Activated naive CD4-positive, alpha-beta T cell treated with anti-CD3 and anti-CD28 coated beads, Interleukin-2, amount 50 U/mL, for 24 hours (primary cell): ENCODE data around the gene CASP8.

Experiments used
- H3K27ac Mint-ChIP-seq: one replicate; pipeline ENCODE4 v1.8.0; 2021; ENCODE audit warnings: mild to moderate bottlenecking, mixed read lengths
- H3K27me3 Mint-ChIP-seq: one replicate; pipeline ENCODE4 v1.8.0; 2021; ENCODE audit warnings: mixed read lengths
- H3K36me3 Mint-ChIP-seq: one replicate; pipeline ENCODE4 v1.8.0; 2021; ENCODE audit warnings: mixed read lengths
- H3K4me1 Mint-ChIP-seq: one replicate; pipeline ENCODE4 v1.8.0; 2021; ENCODE audit warnings: mixed read lengths
- H3K4me3 Mint-ChIP-seq: one replicate; pipeline ENCODE4 v1.8.0; 2021; ENCODE audit warnings: mild to moderate bottlenecking, mixed read lengths
- H3K9me3 Mint-ChIP-seq: one replicate; pipeline ENCODE4 v1.8.0; 2021; ENCODE audit warnings: mixed read lengths

Gene CASP8

DNA sequence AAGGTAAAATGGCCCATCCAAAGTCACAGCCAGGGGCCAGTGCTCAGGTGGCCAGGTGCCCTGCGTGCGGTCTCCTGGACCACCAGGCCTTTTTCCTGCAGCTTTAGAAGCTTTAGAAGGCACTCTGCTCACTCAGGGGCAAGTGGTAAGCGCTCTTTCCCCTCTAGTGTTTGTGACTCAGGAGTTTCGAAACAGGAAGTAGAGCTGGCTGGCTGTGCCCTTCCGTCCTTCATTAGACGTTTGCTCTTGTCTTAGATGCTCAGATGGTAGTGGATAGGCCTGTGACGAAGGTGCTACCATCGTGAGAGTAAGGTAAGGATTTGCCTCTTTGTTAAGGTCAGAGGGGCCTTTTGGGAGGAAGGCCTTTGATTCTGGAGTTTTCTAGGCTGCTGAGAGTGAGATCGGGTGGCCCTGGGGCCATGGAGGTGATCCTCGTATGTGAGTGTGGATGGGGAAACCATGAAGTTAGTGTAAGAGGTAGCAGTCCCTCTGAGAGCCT lies at the start of gene CASP8:
Gene CASP8, plus strand, starts transcription at position 235 of the 499 bp plus-strand sequence. CDS start 5,951 bp downstream, outside the sequence.
- Mint-ChIP-seq H3K36me3 (peaks cover 2% of the 10 kb centered on the region), H3K4me3 (peak within 1 kb of the TSS; percentile 91), H3K9me3 (no peaks in the 10 kb centered on the region), H3K27ac (peak within 1 kb of the TSS; percentile 96), H3K4me1 (peaks cover 82% of the 10 kb centered on the region), H3K27me3 (no peaks in the 10 kb centered on the region)

GRCh38 chr2:201215963-201216362 lies 44.4 kb upstream of the CASP8 start:
- peak overlapping the region; percentile 2 for H3K27ac Mint-ChIP-seq
- H3K27me3 Mint-ChIP-seq: no peaks in the 10 kb centered on the region
- H3K9me3 Mint-ChIP-seq: no peaks in the 10 kb centered on the region
- H3K4me3 Mint-ChIP-seq: no peak overlapping the region
- H3K4me1 Mint-ChIP-seq: peaks cover 36% of the 10 kb centered on the region
- H3K36me3 Mint-ChIP-seq: peaks cover 17% of the 10 kb centered on the region

GRCh38 chr2:201216918-201217317 lies 43.4 kb upstream of the CASP8 start:
- Mint-ChIP-seq H3K4me1 (peaks cover 45% of the 10 kb centered on the region), H3K27me3 (no peaks in the 10 kb centered on the region), H3K36me3 (peaks cover 15% of the 10 kb centered on the region), H3K27ac (peak overlapping the region; percentile 53), H3K9me3 (no peaks in the 10 kb centered on the region), H3K4me3 (no peak overlapping the region)

GRCh38 chr2:201218780-201219179 lies 41.6 kb upstream of the CASP8 start:
- H3K4me3 Mint-ChIP-seq: no peak overlapping the region
- no peaks in the 10 kb centered on the region for H3K9me3 Mint-ChIP-seq
- peak overlapping the region; percentile 48 for H3K27ac Mint-ChIP-seq
- H3K4me1 Mint-ChIP-seq: peaks cover 62% of the 10 kb centered on the region
- no peaks in the 10 kb centered on the region for H3K27me3 Mint-ChIP-seq
- peaks cover 15% of the 10 kb centered on the region for H3K36me3 Mint-ChIP-seq

- Mint-ChIP-seq H3K4me3 (no peak overlapping the region), H3K36me3 (peaks cover 15% of the 10 kb centered on the region), H3K27ac (peak overlapping the region; percentile 88), H3K4me1 (peaks cover 64% of the 10 kb centered on the region), H3K27me3 (no peaks in the 10 kb centered on the region), H3K9me3 (no peaks in the 10 kb centered on the region)
Observed at GRCh38 chr2:201219328-201220096, 40.8 kb upstream of the CASP8 start.

DNA sequence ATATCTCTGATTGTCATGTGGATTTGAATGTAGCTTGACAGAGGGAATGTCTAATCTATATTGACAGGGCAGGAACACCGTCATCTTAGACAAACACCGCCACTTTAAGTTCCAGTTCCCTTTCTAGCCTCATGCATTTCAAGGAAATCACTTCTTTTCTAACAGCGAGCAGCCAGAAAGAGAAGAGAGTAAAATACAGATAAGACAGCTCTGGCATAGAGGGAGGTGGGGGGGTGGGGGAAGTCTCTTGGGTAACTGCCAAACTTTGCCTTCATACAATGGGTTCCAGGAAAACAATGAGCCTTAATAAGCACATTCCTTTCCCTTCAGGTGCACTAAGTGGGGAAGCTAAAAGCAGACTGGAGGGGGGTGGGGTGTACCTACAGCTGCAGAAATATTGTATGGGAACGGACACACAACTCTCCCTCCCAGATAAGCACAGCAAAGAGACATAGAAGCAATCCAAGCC lies 40.2 kb upstream of the CASP8 start:
- Mint-ChIP-seq H3K4me3 (no peak overlapping the region), H3K9me3 (no peaks in the 10 kb centered on the region), H3K36me3 (peaks cover 14% of the 10 kb centered on the region), H3K27me3 (no peaks in the 10 kb centered on the region), H3K4me1 (peaks cover 68% of the 10 kb centered on the region), H3K27ac (peak overlapping the region; percentile 88)

GRCh38 chr2:201223089-201224073 lies 37.0 kb upstream of the CASP8 start:
- H3K27ac Mint-ChIP-seq: peak overlapping the region; percentile 80
- H3K9me3 Mint-ChIP-seq: no peaks in the 10 kb centered on the region
- peaks cover 4% of the 10 kb centered on the region for H3K36me3 Mint-ChIP-seq
- no peaks in the 10 kb centered on the region for H3K27me3 Mint-ChIP-seq
- H3K4me3 Mint-ChIP-seq: peak overlapping the region; percentile 6
- peaks cover 71% of the 10 kb centered on the region for H3K4me1 Mint-ChIP-seq

DNA sequence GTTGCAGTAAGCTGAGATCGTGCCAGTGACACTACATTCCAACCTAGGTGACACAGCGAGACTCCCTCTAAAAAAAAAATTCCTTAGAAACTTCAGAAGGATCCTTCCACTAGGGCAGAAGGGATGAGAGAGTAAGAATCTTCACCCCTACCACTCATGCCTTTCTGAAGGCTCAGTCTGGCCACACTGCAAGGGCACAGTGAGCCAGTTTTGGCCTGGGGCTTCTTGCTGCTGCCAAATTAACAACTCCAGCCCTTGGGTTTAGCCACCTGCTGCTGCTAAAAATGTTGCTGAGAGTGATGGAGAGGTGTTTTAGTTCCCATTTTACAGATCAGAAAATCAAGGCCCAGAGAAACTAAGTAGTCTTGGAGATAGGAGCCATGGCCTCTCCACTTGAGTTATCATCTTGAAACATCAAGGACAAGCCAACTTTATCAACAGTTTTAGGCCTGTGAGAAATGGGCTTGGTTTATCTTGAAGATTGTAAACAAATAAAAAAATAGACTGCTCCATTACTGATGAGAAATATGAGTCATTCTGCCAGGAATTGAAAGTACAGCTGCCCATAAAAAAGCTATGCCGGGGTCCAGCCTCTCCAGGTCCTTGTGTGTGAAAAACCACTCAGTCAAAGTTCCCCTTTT lies 31.9 kb upstream of the CASP8 start:
- Mint-ChIP-seq H3K27ac (peak overlapping the region; percentile 96), H3K9me3 (no peaks in the 10 kb centered on the region), H3K27me3 (no peaks in the 10 kb centered on the region), H3K4me3 (peak overlapping the region; percentile 66), H3K4me1 (peaks cover 64% of the 10 kb centered on the region), H3K36me3 (no peaks in the 10 kb centered on the region)

- H3K4me3 Mint-ChIP-seq: peak overlapping the region; percentile 66
- H3K9me3 Mint-ChIP-seq: no peaks in the 10 kb centered on the region
- H3K27me3 Mint-ChIP-seq: no peaks in the 10 kb centered on the region
- H3K27ac Mint-ChIP-seq: peak overlapping the region; percentile 96
- H3K36me3 Mint-ChIP-seq: no peaks in the 10 kb centered on the region
- peaks cover 60% of the 10 kb centered on the region for H3K4me1 Mint-ChIP-seq
Observed at GRCh38 chr2:201228912-201229290, 31.4 kb upstream of the CASP8 start.

- Mint-ChIP-seq H3K4me3 (peak overlapping the region; percentile 93), H3K9me3 (no peaks in the 10 kb centered on the region), H3K27me3 (no peaks in the 10 kb centered on the region), H3K36me3 (peaks cover 3% of the 10 kb centered on the region), H3K27ac (peak overlapping the region; percentile 89), H3K4me1 (peaks cover 66% of the 10 kb centered on the region)
Observed at GRCh38 chr2:201231781-201232466, 28.4 kb upstream of the CASP8 start.

DNA sequence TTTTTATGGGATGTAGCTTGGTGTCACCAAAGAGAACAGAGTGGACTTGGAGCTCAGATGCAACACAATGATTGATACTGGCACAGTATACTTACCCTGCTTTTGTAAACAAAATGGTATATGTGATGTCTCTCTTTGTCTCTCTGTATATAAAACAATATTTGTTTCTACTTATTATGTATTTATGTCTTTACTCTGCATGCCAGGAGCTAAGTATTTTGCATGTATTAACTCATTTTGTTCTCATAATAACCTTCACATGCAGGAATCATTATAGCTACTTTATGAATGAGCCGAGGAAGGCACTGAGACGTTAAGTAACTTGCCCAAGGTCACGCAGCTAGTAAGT lies 27.9 kb upstream of the CASP8 start:
- Mint-ChIP-seq H3K27me3 (no peaks in the 10 kb centered on the region), H3K36me3 (peaks cover 3% of the 10 kb centered on the region), H3K4me3 (peak overlapping the region; percentile 93), H3K9me3 (no peaks in the 10 kb centered on the region), H3K4me1 (peaks cover 70% of the 10 kb centered on the region), H3K27ac (peak overlapping the region; percentile 89)

DNA sequence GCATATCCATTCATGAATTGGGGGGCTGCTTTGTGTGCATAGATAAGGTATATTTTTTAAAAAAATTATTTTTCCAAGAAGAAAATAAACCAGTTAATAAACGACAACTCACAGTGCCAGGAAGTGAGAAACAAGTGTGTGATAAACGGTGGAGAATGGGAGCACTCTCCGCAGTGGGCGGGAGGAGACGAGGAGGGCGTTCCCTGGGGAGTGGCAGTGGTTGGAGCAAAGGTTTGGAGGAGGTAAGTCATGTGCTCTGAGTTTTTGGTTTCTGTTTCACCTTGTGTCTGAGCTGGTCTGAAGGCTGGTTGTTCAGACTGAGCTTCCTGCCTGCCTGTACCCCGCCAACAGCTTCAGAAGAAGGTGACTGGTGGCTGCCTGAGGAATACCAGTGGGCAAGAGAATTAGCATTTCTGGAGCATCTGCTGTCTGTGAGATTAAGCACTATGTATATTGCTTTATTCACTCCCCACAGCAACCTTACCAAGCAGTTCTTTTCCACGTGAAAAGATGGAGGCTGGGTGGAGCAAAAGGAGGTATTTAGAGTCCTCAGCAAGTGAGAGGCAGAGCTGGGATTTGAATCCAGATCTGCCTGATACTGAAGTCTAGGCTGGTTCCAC lies 27.0 kb upstream of the CASP8 start:
- peaks cover 71% of the 10 kb centered on the region for H3K4me1 Mint-ChIP-seq
- H3K27me3 Mint-ChIP-seq: no peaks in the 10 kb centered on the region
- H3K4me3 Mint-ChIP-seq: peak overlapping the region; percentile 93
- H3K36me3 Mint-ChIP-seq: peaks cover 7% of the 10 kb centered on the region
- H3K27ac Mint-ChIP-seq: peak overlapping the region; percentile 96
- H3K9me3 Mint-ChIP-seq: no peaks in the 10 kb centered on the region

GRCh38 chr2:201233812-201234662 lies 26.3 kb upstream of the CASP8 start:
- peaks cover 7% of the 10 kb centered on the region for H3K36me3 Mint-ChIP-seq
- H3K27ac Mint-ChIP-seq: peak overlapping the region; percentile 96
- peaks cover 65% of the 10 kb centered on the region for H3K4me1 Mint-ChIP-seq
- no peaks in the 10 kb centered on the region for H3K9me3 Mint-ChIP-seq
- no peaks in the 10 kb centered on the region for H3K27me3 Mint-ChIP-seq
- H3K4me3 Mint-ChIP-seq: peak overlapping the region; percentile 93
